Midbrain (tissue), 1 donor: ENCODE data around the gene SVIL.
"Not testable (repeated sequence)": the region's sequence is repeated elsewhere in the genome, so short reads cannot be mapped to it uniquely, and the experiment has no call there.

Experiments used
- DNase-seq: peaks from one replicate; lab custom pipeline; 2025; lab: John Stamatoyannopoulos, UW

SVIL gene

DNA sequence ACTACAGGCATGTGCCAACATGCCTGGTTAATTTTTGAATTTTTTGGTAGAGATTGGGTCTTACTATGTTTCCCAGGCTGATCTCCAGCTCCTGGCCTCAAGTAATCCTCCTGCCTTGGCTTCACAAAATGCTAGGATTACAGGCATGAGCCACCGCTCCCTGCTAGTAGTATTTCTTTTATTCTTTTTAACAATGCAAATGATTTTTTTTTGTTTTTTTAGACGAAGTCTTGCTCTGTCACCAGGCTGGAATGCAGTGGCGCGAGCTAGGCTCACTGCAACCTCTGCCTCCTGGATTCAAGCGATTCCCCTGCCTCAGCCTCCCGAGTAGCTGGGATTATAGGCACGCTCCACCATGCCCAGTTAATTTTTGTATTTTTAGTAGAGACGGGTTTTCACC lies 58.1 kb downstream of the SVIL start:
- no peak for DNase-seq

DNA sequence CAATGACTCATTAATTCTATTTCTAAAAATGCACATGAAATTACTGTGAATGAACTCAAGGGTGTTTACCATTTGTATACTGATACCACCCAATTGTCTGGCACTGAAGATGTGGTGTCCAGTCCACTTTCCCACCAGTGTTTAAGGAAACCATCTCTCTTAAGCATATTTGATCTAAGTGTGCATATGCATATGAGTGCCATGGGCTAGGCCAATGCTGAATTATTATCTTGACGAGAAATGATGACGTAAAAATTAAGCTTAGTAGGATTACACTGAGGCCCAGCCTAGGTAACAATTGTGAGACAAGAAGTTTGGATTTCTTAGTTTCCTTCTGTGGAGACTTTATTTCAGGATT lies 59.7 kb downstream of the SVIL start:
- DNase-seq = no peak

DNA sequence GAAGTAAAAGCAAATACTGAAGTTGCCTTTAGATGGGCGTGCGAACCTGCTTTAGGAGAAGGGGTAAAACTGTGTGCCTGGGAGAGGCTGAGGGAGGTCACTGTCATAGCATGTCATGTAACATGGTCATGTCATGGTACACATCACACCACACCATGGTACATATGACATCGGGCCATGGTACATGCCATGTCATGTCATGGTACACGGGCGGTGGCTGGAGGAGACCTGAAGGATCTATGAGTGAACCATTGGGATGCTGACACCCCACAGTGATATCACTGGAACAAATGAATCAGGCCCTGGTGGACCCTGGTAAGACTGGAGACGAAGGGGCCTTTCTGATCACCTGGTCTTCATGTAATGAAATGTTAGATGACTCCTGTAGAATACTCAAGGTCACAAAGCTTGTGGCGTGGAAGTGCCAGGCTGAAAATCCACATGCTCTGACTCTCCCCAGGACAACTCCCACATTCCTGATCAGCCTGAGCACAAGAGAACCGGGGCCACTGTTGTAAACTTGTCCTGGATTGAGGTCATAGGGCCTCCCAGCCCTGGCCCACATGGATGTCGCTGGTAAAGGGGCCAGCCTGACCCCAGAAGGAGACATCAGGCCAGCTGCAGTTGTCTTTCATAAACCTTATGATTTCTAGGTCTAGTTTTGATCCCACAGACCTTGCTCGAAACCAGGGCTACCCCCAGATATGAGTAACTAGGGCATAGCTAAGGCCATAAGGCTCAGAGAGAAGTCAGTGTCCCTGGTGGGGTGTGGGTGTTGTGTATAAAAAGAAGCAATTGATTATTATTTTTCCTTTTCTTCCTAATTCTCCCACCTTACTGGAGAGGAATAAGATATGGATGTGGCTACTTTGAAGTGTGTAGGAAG lies 60.3 kb downstream of the SVIL start:
- DNase-seq = not testable (repeated sequence)

DNA sequence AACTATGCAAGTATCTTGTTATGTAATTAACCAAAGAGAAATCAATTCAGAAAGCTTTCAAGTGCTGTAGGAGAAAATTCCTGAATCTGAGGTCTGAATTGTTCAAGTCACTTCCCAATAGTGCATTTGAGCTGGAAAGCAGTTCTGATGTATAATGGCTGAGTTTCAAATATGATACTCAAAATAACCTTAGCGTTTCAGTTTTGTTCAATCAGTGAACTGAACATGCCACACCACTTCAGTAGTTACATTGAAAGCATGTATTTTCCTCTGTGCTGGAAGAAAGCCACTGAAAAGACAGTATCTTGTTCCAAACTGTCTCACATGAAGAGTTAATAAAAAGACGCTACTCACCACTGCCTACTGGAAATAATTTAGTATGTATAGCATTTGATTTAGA lies 64.5 kb downstream of the SVIL start:
- not testable (repeated sequence) for DNase-seq

DNA sequence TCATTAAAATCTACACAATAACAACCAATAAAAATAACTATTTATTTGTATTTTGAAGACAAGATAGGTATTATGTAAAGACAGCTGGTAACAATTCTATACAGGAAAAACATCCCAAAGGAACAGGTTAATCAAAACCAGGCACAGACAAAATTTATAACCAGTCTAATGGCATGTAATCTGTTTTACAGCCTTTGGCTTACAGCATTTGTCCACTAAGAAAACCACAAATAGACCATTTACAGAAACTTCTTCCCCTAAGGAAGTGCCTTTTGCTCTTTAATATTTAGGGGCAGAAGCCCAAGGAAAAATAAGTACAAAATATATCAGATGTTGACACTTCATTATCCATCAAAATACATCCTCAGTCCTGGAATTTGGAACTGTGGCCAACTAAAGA lies 65.0 kb downstream of the SVIL start:
- DNase-seq = no peak

DNA sequence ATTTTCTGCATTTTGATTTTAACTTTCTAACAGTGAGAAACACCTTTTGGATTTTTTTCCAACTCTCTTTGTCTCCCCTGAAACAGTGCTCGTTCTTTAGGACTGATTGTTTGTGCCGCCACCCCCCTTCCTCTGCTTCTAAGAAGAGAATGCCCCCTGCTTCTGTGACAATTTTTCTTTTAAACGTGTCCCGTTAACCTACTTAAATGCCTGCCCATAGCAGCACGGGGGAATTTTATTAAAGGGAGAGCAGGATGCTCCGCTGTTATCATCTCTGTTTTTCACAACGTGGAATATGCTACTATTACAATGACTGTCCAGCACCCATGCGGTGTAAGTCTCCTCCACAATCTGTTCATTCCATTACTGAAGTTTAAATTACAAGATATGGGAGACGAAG lies 67.8 kb downstream of the SVIL start:
- no peak for DNase-seq

DNA sequence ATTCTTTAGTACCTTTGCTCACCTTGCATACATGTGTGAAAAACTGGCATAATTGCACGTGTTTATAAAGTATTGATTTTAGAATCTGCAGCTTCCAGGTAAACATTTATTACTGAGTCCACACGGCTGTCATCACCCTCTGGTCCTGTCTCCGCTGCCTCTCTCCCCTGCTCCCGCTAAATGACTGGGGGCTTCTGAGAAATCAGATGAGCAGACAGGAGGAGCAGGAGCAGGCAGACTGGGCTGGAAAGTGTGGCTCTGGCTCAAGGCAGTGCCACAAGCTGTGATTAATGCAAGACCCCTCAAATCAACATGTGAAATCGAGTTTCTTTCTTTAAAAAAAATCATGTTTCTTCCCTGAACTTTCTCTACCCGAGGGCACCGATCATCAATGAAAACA lies 68.6 kb downstream of the SVIL start:
- not testable (repeated sequence) for DNase-seq

DNA sequence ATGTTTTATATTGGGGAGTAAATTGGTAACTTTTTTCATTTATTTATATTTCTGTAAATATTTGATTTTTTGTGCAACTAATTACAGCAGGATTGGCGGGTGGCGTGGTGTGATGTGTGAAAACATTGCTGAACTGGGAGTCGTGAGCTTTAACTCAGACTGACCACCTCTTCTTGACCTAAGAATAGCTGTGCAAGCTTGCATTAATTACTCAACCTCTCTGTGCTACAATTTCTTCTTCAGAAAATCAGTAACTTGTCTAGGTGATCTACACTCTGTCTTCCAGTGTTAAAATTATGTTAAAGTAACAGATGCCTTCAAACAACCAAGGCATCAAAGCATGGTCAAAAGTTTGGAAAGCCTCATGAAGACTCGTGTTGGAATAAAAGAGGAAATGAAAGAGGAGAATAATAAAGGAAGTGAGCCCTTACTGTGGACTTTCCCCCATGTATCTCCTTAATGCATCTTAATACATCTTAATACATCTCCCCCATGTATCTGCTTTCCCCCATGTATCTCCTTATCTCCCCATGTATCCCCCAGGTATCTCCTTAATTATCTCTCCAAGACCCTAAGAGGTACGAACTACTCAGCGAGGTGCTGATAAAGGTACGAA lies 71.2 kb downstream of the SVIL start:
- DNase-seq = no peak

DNA sequence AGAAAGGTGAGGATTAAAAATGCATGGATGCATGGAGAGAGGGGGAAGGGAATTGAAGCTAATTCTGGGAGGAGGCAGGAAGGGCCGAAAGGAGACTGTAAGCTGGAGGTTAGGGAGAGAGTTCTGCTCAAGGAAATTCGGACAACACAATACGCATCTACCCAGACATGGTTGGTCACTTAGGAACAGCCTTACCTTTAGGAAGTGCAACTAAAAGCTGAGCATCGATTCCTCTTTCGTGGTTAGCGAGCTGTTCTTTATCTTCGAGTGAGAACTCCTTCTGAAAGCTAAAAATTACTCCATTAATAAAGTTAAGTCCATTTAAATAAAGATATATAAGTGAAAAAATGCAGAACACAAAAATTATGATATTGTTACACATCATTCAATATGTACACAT lies 71.8 kb downstream of the SVIL start:
- not testable (repeated sequence) for DNase-seq

DNA sequence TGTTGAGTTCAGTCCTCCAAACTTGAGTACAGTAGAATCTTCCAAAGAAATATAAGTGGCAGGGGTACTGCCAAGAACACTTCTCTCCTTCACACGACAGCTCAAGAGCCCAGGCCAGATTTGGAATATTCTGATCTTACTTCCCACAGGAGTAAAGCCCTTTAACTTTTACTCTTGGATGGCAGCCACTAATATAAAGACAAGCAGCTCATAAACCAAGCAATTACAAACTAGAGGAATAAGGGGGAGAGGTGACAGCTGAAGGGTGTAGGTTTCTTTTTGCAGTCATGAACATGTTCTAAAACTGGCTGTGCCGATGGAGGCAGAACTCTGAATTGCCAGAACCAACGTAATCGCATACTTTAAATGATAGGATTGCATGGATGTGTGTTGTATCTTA lies 74.8 kb downstream of the SVIL start:
- no peak for DNase-seq

DNA sequence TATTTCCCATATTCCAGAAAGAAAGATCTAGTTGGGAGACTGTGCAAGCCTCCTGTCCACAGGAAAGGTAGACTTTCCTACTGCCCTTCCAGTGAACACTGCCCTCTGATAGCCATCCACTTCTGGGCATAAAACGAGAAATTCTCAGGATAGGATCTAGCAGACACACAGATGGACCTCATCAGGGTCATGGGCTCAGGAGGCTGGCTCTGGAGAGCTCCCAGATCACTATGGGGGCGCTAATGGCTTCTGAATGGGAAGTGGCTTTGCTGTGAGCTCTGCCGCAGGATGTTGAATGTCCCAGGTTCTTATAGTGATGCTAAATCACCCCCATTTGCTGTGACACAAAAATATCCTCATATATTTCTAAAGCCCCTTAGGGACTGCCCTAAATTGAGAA lies 77.1 kb downstream of the SVIL start:
- DNase-seq = no peak

DNA sequence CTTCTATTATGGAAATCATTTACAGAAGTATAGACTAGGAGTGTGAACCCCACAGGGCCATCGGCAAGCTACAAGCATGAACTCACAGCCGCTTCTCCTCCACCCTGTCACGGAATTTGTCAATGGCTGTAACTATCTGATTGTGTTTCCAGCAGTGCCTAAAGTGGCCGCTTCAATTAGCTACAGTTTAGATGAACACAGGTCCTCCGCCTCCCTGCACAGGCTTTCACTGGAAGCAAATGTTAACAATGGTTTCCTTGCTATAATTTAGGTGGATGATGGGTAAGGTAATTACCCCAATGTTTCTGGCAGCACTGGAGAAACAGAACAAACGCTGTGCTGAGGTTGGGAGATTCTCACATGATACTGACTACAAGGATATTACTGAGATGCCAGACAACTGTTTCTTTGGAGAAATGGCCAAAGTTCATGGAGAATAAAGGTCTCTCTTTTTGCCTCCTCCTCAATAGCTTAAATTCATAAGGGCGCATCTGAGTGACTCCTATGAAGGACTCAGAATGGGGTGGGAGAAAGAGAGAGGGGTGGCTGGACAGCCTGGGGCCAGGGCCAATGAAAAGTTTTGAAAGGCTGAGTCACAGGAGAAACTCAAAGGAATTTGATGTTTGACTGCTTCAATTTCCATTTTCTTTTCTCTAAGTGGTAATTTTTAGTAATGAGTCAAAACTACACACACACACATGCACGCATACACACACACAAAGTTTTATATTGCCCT lies 78.9 kb downstream of the SVIL start:
- no peak for DNase-seq

DNA sequence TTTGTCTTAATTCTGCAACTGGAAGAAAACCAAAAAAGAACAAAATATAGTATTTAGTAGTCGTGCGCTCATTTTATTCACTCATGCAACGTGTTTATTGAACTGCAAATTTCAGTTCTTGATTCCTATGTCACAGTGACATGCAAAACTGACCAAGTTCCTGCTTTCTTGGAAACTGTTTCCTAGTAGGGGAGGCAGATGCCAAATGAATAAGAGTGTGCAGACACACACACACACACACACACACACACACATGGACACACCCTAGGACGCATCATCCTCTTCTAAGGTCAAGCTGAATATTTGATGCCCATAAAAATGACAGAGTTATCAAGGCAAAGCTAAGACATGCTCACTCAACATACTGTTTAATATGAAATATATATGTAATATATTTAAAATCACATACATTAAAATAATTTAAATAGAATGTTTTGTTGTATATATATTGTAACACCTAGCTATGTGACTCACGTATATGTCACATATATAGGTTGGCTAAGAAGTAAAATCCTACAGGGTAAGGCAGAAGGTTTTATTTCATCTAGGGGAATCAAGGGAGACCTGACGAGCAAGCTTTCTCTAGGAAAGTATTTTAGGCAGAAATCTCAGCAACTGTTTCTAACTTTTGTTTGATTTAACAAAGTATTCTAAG lies 79.6 kb downstream of the SVIL start:
- DNase-seq = no peak

DNA sequence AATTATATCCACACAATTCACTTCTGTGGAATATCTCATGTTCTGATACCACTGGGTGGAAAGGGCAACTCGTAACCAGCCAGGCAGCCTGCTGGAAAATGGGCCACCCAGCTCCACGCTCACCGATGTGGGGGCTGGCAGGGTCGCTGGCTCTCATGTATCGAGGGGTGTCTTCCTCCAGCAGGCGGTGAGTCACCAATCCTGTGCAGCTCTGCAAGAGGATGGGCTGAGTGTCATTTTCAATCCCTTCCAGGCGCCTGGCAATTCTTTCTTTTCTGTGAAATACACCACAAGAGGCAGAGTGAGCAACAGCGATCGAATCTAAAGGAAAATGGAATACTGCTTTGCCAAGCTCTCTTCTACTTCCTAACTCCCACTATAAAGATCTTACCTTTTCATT lies 80.1 kb downstream of the SVIL start:
- no peak for DNase-seq

DNA sequence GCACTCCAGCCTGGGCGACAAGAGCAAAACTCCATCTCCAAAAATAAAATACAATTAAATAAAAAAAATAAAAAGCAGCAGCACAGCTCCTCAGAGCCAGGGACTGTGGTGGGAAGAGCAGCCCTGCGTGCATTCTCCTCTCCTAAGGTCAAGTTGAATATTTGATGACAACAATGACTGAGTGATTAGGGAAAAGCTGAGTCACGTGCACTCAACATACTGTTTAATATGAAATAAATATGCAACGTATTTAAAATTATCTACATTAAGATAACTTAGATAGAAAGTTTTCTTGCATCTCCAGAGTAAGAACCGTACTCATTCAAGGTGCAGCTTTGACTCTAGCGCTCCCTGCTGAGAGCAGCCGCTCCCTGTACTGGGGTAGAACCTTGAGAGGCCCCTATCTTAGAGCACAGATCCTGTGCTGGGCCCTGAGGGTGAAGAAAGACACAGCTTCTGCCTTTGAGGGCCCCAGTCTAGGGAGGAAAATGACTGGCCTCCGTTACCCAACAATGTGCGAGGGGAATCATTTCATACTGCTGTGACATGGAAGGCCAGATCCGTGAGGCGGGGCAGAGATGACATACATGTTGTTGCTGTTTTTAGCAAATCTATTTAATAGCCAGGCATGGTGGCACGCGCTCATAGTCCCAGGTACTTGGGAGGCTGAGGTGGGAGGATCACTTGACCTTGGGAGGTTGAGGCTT lies 81.1 kb downstream of the SVIL start:
- no peak for DNase-seq

DNA sequence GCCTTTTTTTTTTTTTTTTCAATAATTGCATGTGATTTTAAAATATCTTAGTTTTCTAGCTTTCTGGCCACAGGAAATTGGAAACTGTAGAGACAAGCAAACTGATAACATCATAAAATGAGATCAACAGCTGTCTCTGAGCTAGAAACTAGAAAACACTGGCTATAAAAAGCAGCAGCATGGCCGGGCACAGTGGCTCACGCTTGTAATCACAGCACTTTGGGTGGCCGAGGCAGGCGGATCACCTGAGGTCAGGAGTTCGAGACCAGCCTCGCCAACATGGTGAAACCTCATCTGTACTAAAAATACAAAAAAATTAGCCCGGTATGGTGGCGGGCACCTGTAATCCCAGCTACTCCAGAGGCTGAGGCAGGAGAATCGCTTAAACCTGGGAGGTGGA lies 81.7 kb downstream of the SVIL start:
- not testable (repeated sequence) for DNase-seq

DNA sequence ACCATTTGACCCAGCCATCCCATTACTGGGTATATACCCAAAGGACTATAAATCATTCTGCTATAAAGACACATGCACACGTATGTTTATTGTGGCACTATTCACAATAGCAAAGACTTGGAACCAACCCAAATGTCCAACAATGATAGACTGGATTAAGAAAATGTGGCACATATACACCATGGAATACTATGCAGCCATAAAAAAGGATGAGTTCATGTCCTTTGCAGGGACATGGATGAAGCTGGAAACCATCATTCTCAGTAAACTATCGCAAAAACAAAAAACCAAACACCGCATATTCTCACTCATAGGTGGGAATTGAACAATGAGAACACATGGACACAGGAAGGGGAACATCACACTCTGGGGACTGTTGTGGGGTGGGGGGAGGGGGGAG lies 85.3 kb downstream of the SVIL start:
- DNase-seq = not testable (repeated sequence)

DNA sequence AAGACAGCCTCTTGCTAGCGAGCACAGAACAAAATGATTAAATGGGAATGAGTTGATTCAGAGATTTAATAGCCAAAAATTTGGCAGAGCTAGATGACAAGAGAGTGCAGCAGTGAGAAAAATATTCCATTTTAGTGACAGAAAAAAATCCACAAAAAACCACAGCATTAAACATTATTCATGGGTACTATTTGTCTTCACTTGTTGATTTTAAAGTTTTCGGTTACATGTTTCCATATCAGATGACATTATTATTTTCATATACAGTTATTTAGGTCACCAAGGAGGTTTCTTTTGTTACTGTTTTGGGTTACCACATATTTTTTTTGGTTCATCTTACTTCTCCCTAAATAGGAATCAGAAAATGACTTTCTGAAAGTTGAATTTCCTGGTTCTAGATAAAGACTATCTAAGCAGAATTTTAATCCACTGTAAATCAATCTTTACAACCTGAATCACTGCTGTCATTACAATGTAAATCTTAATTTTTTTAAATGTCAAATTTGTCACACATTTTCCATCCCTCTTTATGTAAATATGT lies 87.9 kb downstream of the SVIL start:
- no peak for DNase-seq

DNA sequence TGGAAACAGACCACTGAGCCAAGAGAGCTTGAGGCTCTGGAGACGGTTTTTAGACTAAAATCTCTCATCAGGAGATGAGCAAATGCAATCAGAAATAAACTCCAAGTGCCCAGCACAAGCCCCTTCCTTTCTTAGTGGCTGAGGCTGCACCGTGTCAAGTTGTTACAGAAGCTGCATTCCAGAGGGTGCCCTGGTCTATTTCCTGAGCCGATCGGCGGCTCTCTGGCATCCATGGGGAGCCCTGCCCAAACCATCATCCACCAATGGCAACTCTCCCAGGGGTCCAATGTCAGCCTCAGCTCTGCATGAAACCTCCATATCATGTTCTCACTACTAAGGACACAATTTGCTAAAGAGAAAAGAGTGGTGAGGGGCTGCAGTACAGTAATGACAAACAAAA lies 89.6 kb downstream of the SVIL start:
- no peak for DNase-seq

DNA sequence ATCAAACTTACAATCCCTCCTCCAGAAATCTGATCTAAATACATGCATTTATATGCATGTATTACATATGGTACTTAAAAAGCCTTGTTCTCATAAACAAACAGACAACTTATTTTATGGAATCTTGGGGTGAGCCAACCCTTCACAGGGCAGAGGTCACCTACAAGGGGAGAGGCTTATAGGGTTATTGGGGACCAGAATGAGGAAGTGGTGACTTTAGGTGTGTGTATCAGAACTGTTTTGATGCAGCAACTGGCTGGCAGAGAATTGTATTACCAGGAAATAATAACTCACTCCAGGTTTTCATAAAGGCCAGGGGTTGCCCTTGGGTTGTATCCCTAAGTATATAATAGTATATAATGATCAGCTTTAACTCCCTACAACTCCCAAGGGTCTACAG lies 91.1 kb downstream of the SVIL start:
- no peak for DNase-seq

DNA sequence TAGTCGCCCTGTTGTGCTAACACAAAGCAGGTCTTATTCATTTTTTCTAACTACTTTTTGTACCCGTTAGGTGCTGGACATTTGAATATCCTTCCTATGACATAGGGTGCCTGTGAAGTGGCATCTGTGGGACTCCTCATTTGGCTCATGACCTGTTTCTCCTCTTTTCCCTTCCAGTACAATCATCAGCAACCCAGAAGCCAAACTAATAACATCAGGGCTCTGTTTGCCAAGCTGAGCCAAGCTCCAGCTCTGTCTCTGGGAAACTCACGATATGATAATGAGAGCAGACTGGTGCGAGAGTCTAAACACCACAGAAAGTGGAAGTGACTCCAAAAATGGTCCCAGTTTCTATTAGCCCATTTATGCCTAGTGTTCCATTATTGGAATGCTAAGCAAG lies 92.0 kb downstream of the SVIL start:
- DNase-seq = no peak
